ENCODE measurements around the gene ZDHHC14. TPM values are rescaled to one million over a fixed set of nuclear protein-coding genes. Genes with fewer than 3 reads are reported as not detected.
"Not testable (repeated sequence)": the region's sequence is repeated elsewhere in the genome, so short reads cannot be mapped to it uniquely, and the experiment has no call there.

ZDHHC14 gene
- total RNA-seq, 2 donors from 2014 or later: 2.1 to 2.2 TPM

DNA sequence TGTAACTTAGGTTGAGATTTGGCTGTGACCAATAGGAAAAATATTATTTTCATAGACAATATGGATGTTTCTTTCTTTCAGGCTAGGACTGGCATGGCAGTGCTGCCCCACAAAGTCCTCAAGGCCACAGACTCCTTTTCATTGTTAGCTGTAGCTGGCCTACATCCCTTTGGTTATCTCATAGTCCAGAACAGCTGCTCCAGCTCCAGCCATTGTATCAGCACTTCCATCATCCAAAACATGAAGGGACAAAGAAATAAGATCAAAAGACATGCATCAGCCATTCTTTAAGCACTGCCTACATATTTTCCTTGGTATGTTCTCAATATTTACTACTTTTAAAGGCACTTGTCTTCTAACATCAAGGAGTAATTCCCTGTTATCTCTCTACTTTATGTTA, 73.0 kb downstream of the ZDHHC14 start:
- H3K27ac Mint-ChIP-seq: no peak overlapping the region
- H3K4me3 Mint-ChIP-seq: no peak overlapping the region
- peaks cover 7% of the 10 kb centered on the region for H3K4me1 Mint-ChIP-seq
- ATAC-seq (replicated peaks): no peak
- no peaks in the 10 kb centered on the region for H3K36me3 Mint-ChIP-seq (ENCODE audit: low read depth)
- no peaks in the 10 kb centered on the region for H3K27me3 Mint-ChIP-seq
- no peaks in the 10 kb centered on the region for H3K9me3 Mint-ChIP-seq

DNA sequence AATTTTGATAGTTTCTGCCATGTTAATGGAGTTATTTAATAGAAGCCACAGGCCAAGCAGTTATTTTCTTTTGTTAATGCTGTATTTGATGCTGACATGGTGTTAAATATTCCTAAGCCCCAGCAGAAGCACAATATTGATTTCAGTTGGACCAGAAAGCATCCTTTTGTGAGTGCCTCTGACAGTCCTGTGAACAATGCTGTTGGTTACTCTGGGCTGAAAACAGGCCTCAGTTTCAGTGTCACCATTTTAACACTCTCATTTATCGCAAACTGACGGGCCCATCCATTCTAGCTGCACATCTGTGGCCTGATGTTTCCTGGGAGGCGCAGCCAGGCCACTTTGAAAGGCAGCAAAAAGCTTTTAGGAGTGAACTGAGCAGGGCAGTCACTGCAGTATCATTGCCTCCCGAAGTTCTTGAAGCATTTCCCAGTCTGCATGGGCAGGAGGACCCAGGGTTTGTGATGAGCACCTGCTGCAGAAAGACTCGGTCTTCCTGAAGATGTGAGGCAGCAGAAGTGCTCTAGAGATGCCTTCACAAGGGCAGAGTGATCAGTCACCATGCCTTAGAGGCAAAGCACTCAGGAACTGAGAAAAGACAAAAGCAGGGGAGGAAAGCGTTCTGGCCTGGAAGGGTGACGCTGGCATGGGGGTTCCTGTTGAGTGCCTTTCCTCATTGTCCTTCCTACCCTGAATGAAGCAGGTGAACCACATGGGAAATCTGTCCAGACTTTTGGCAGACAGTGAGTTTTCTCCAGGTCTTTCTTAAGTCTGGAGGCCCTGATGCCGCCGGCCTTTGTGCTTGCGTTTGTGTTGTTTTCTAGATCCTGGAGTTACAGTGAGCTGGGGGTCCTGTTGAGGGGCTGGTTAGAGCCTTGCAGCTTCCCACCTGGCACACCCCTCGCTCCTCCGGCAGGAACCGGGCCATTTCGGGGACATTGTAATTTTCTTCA, 74.0 kb downstream of the ZDHHC14 start:
- Mint-ChIP-seq H3K27me3 (no peaks in the 10 kb centered on the region), H3K4me3 (no peak overlapping the region), H3K36me3 (ENCODE audit: low read depth) (no peaks in the 10 kb centered on the region), H3K4me1 (peaks cover 12% of the 10 kb centered on the region), H3K9me3 (no peaks in the 10 kb centered on the region), H3K27ac (peak overlapping the region; percentile 23)
- ATAC-seq (replicated peaks): no peak

DNA sequence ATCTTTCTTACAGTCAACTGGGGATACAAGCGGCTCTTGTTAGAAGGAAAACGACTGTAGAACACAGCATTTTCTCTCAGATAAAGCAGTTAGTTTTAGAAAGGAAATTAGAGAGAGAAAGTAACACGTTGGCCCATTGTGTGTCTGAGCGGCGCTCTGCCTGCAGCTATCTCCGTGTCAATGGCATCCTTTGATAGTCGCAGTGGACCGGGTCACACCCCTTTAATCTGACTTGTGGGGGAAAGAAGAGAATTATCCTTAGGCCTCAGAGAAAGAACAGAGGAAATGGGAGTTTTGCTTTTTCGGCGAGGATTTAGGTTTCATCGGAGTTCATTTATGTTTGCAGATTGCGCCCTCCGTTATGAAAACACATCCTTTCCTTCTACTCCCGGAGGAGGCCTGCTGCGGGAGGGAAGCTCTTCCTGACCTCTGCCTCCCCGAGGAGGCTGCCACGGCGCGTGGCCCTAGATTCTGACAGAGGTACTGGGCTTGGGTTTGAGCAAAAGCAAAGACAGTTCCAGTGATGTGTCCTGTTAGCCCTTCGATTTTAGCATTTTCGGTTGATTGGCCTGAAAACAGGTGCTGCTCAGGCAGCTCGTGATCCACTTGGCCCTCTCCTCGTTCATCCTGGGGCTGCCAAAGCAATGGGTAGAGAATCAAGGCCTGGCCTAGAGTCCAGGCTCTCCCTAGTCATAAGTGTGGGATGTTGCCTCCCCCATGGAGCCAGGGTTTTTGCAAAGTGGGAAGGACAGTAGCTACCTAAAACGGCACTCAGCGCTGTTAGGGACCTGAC, 74.9 kb downstream of the ZDHHC14 start:
- Mint-ChIP-seq H3K27ac (peak overlapping the region; percentile 92), H3K4me1 (peaks cover 18% of the 10 kb centered on the region), H3K9me3 (no peaks in the 10 kb centered on the region), H3K27me3 (no peaks in the 10 kb centered on the region), H3K36me3 (ENCODE audit: low read depth) (no peaks in the 10 kb centered on the region), H3K4me3 (peak overlapping the region; percentile 52)
- ATAC-seq (replicated peaks): no peak

DNA sequence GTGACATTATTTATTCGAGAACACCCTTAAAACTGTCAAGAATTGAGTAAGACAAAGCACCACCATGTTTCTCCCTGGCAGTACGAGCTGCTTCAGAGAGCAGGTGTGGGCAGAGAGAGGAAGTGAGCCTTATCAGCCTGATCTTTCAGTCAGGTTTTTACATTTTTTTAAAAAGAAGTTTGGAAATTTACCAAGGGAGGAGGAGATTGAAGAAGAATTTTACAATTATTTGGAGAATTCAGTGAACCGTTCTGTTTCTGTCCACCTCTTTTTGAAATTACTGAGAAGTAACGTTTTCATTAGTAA, 75.5 kb downstream of the ZDHHC14 start:
- Mint-ChIP-seq H3K36me3 (ENCODE audit: low read depth) (no peaks in the 10 kb centered on the region), H3K27ac (peak overlapping the region; percentile 92), H3K9me3 (no peaks in the 10 kb centered on the region), H3K4me1 (peaks cover 21% of the 10 kb centered on the region), H3K4me3 (peak overlapping the region; percentile 52), H3K27me3 (no peaks in the 10 kb centered on the region)
- peak; percentile 18 for ATAC-seq (replicated peaks)

DNA sequence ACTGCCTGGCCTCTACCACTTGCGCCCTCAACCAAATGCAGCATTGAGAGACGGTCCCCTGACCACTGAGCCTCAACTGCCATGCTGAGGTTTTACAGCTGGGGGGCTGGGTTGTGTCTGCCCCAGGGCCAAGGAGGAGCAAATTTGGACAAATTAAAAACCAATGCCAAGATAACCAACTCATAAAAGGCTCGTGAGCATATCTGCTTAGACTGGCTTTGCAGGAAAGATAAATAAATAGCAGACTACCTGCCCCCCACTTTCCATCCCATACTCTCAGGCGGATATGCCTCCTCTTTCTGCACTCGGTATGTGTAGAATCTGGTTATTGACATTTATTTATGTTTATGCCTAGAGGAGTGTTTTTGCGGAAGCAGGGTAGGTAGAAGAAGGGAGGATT, 76.8 kb downstream of the ZDHHC14 start:
- no peaks in the 10 kb centered on the region for H3K36me3 Mint-ChIP-seq (ENCODE audit: low read depth)
- no peak overlapping the region for H3K4me3 Mint-ChIP-seq
- H3K27me3 Mint-ChIP-seq: no peaks in the 10 kb centered on the region
- H3K27ac Mint-ChIP-seq: no peak overlapping the region
- H3K9me3 Mint-ChIP-seq: no peaks in the 10 kb centered on the region
- ATAC-seq (replicated peaks): no peak
- H3K4me1 Mint-ChIP-seq: peaks cover 21% of the 10 kb centered on the region

DNA sequence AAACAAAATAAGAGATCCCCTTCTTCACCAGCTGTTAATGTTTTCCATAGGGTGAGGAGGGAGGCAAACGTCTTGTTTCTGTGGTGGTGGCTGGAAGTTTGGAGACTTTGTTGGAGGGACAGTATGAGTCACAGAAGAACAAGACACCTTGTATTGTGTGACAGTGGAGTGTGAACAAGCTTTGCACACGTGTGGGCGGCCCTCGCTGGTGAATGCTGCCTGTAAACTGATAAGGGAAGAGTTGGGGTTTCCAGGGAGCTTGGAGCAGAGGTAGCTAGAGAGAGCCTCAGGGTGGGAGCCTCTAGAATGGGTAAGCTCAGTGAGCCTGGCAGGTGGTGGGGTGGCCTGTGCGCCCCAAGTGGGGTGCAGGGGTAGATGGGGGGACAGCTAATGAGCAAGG, 78.3 kb downstream of the ZDHHC14 start:
- no peaks in the 10 kb centered on the region for H3K9me3 Mint-ChIP-seq
- ATAC-seq (replicated peaks): peak; percentile 66
- peaks cover 21% of the 10 kb centered on the region for H3K4me1 Mint-ChIP-seq
- H3K36me3 Mint-ChIP-seq (ENCODE audit: low read depth): no peaks in the 10 kb centered on the region
- peak overlapping the region; percentile 49 for H3K4me3 Mint-ChIP-seq
- H3K27ac Mint-ChIP-seq: peak overlapping the region; percentile 87
- no peaks in the 10 kb centered on the region for H3K27me3 Mint-ChIP-seq

DNA sequence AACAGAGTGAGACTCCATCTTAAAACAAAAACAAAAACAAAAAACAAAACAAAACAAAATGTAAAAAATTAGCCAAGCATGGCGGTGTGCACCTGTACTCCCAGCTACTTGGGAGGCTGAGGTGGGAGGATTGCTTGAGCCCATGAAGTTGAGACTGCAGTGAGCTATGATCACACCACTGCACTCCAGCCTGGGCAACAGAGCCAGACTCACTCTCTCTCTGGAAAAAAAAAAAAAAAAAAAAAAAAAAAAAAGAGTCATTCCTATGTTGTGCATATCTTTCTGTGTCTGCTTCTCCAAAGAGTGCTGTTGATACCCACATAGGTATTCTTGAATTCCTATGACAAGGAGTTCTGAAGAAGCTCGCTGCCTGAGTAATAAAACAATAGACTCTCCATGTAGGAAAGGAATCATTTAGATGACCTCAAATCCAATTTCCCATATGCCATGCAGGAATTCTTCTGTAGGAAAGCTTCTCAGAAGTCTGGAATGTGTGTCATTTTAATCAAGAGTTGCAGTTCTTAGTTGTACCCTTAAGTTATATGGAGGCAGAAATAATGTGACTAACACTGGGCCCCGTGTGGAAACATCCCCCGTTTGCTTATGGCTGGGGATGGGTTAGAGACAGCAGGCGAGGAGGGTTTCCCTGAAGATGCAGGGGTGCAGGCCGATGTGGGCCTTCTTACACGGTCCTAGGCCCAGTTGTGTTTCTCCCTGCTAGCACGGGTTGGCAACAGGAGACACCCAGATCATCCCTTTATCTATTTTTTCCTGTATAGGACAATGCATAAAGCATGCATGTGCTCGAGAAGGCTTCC, 79.4 kb downstream of the ZDHHC14 start:
- H3K4me3 Mint-ChIP-seq: peak overlapping the region; percentile 31
- H3K27ac Mint-ChIP-seq: peak overlapping the region; percentile 78
- H3K9me3 Mint-ChIP-seq: no peaks in the 10 kb centered on the region
- peak; percentile 17 for ATAC-seq (replicated peaks)
- H3K36me3 Mint-ChIP-seq (ENCODE audit: low read depth): no peaks in the 10 kb centered on the region
- peaks cover 21% of the 10 kb centered on the region for H3K4me1 Mint-ChIP-seq
- H3K27me3 Mint-ChIP-seq: no peaks in the 10 kb centered on the region

DNA sequence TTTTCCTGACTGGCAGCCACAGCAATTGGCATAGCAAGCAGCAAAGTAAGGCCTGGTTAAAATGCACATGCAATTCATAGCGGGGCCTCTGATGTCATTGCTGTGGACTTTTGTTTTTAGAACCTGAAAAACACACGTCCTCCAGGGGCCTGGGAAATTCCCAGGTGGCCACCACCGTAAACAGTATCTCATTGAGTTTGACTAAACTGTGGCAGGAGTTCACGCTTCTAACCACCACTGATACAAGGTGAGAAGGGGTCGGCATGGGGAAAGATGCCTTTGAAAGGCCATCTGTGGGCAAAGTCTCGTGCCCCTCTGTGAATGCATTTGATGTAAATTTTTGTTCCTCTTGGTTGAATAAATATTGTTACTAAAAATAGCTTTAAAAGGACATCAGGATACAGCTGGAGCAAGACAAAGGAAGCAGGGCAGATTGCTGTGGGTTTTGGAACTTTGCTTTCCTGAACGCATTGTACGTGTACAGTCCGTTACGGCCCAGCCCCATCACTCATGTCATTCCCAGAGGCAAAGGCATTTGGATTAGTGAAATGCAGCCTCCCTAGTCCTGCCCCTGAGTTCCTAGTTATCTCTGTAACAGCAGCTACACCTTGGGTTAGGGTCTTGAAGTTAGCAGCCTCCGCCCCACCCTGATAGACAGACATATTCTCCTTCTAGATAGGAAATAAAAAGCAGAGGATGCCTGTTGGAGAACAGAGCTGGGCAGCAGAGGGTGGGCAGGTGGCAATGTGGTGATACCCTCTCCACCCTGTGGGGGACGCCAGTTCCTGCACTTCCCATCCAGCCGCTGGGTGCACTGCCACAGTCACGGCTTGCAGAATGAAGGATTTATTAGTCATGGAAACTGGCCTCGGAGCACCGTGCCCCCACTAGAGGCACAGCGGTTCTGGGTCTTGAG, 80.3 kb downstream of the ZDHHC14 start:
- Mint-ChIP-seq H3K27me3 (no peaks in the 10 kb centered on the region), H3K9me3 (no peaks in the 10 kb centered on the region), H3K4me3 (peak overlapping the region; percentile 31), H3K27ac (peak overlapping the region; percentile 78), H3K4me1 (peaks cover 18% of the 10 kb centered on the region), H3K36me3 (ENCODE audit: low read depth) (no peaks in the 10 kb centered on the region)
- peak; percentile 78 for ATAC-seq (replicated peaks)

DNA sequence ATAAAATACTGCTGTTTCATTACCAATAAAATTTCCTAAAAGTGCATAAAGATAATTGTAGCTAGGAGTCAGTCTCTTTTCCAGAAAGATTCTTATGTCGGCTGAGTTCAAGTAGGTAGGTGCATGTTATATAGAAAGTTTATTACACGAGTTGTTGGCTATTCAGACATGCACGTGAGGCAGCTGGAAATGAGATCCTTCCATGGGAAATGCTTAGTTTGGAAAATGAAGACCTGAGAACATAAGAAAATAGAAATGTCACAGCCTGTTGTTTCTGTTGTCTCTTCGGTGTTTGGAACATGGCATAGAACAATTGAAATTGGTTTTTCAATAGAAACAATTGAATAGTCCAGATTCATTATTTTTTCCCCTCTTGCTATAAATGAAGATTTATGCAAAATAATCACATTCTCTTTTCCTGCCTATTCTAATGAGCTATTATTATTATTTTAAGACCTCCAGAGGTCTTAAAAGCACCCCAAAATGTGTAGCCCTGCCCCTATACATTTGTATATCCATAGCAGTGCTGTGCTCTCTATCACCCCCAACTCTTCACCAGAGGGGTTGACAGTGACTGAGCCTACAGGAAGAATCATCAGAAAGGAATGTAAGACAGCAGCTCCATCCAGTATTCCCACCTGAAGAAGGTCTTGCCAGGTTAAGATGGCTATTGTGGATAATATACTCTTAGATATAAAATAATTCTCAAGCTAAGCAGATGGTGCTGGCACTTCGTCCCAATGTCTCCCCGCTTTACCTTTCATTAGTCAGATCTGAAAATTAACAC, 82.2 kb downstream of the ZDHHC14 start:
- Mint-ChIP-seq H3K4me1 (peaks cover 14% of the 10 kb centered on the region), H3K27me3 (no peaks in the 10 kb centered on the region)
- ATAC-seq (replicated peaks): no peak

DNA sequence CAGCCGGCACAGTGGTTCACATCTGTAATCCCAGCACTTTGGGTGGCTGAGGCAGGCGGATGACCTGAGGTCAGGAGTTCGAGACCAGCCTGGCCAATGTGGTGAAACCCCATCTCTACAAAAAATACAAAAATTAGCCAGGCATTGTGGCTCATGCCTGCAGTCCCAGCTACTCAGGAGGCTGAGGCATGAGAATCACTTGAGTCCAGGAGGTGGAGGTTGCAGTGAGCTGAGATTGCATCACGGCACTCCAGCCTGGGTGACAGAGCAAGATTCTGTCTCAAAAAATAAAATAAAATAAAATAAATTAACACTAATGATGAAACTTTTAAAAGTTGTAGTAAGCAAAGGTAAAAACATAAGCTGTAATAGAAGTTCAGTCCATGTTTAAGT, 82.7 kb downstream of the ZDHHC14 start:
- not testable (repeated sequence) for H3K4me3 Mint-ChIP-seq; H3K27me3 Mint-ChIP-seq; H3K9me3 Mint-ChIP-seq; H3K36me3 Mint-ChIP-seq (ENCODE audit: low read depth); ATAC-seq (replicated peaks)
- H3K4me1 Mint-ChIP-seq: peaks cover 14% of the 10 kb centered on the region
- peak overlapping the region; percentile 6 for H3K27ac Mint-ChIP-seq

More for the DNA sequence above, 82.2 kb downstream of the ZDHHC14 start:
- no peaks in the 10 kb centered on the region for H3K36me3 Mint-ChIP-seq (ENCODE audit: low read depth)
- no peaks in the 10 kb centered on the region for H3K9me3 Mint-ChIP-seq
- peak overlapping the region; percentile 6 for H3K27ac Mint-ChIP-seq
- no peak overlapping the region for H3K4me3 Mint-ChIP-seq

DNA sequence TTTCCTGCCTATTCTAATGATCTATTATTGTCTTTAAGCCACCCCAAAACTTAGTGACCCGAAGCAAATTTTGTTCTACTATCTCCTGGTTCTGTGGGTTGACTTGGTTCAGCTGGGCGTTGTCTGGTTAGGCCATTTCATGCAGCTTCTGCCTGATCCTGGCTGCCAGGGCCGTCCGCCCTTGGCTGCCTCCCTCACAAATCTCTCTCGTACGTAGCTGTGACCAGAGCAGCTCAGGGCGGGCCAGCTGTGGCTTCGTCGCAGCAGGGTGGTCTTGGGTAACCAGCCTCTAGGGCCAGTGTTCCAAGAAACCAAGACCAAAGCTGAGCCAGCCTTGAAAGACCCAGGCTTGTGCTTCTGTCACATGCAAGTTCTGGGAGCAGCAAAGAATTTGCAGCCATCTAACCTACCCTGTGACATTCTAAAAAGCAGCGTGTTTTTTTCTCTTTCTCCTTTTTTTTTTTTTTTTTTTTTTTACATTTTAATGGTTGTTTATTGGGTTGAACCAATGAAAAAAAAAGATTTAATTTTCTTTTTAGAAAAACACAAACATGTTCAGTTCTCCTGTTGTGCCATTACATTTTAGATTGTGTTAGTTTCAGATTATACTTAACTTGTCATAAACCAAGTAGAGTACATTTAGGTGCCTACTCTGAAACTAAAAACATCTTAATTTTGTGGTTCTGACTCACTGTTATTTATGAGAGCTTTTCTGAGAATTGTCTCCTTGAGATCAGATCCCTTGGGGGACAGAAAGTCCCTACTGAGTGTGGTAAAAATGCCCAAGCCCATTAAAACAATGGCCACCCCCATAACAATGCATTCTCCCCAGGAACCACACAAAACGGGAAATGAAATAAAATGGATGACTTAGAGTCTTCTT, 83.9 kb downstream of the ZDHHC14 start:
- ATAC-seq (replicated peaks): peak; percentile 75
- peak overlapping the region; percentile 88 for H3K27ac Mint-ChIP-seq
- H3K4me3 Mint-ChIP-seq: peak overlapping the region; percentile 30
- H3K36me3 Mint-ChIP-seq (ENCODE audit: low read depth): no peaks in the 10 kb centered on the region
- no peaks in the 10 kb centered on the region for H3K27me3 Mint-ChIP-seq
- H3K9me3 Mint-ChIP-seq: no peaks in the 10 kb centered on the region
- H3K4me1 Mint-ChIP-seq: peaks cover 9% of the 10 kb centered on the region

DNA sequence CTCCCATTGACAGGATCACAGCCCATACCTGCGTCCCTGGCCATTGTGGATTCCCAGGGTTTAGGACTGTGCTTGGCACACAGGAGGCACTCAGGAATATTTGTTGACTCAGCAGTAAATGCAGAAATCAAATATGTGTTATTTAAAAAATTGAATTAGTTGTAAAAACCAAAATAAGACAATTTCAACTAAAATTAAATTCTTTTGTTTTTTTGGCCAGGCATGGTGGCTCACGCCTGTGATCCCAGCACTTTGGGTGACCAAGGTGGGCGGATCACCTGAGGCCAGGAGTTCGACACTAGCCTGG, 85.3 kb downstream of the ZDHHC14 start:
- Mint-ChIP-seq H3K36me3 (ENCODE audit: low read depth) (no peaks in the 10 kb centered on the region), H3K27ac (no peak overlapping the region), H3K4me1 (no peaks in the 10 kb centered on the region), H3K9me3 (no peaks in the 10 kb centered on the region), H3K27me3 (no peaks in the 10 kb centered on the region), H3K4me3 (no peak overlapping the region)
- no peak for ATAC-seq (replicated peaks)

All from activated T-helper 17 cell treated with anti-CD3 and anti-CD28 coated beads, Interleukin-2, amount 50 U/mL, for 72 hours (primary cell).